ENCODE data around the gene BRME1. TPM values are rescaled to one million over a fixed set of nuclear protein-coding genes. Genes with fewer than 3 reads are reported as not detected.

BRME1 gene
- total and polyA plus RNA-seq, 2 of the 13 experiments (the other 11 are each of a cell fraction or from before 2014, with no cell fraction given), result 0.74 to 1.5 TPM

DNA sequence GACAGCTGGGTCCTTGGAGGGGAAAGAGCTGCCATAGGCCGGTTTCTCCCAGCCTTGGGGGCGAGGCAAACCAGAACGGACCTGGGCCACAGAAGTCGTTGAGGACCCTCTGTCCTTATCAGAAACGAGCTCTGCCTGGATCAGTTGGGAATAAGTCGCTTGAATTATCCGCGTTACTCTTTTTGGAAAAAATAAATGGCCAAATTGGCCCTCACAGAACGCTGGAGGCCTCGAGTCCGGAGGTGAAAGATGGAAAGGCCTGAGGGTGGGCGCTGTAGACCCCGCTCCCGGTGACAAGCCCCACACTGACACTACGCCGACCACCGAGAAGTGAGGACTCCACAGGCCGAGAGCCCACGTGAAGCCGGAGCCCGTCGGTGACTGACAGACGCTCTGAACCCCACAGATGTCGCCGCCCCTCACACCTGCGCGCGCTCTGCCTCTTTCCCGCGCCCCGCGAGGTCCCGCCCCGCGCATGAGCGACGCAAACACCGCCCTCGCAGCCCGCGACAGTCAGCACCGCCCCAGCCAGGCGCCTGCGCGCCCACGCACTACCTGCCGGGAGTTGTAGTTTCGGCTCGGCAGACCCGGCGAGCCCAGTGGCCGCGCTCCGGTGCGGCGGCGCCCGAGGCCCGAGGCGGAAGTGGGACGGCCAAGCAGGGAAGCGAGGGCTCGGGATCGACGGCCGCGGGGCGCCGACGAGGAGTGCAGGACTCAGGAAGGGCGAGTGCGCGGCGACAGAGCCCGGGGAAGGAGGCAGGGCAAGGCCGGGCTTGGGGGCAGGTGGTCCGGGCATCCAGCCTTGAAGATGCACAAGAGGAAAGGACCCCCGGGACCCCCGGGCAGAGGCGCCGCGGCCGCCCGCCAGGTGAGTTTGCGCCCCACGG is at the start of gene BRME1, which contains the start of gene CC2D1A (continued):
- TF ChIP-seq ZNF616 (CRISPR knock-in tag; IDR thresholded peaks at IDR 0.05; ENCODE audit: low read depth), result peak; percentile 90
- TF ChIP-seq ARNTL (CRISPR knock-in tag; IDR thresholded peaks at IDR 0.05), result 0 out of 2 replicates have a peak, but pooled peaks have one; percentile 18
- TF ChIP-seq PPARG (CRISPR knock-in tag; conservative IDR thresholded peaks at IDR 0.05), result 0 out of 2 replicates have a peak, but pooled peaks have one; percentile 22
- no peak for TF ChIP-seq HNRNPH1 (optimal IDR thresholded peaks at IDR 0.05; ENCODE audit: low read depth, low read length)
- no peak for TF ChIP-seq JARID2 (CRISPR knock-in tag; IDR thresholded peaks at IDR 0.05; ENCODE audit: insufficient replicate concordance)
- TF ChIP-seq, protein P1, sequence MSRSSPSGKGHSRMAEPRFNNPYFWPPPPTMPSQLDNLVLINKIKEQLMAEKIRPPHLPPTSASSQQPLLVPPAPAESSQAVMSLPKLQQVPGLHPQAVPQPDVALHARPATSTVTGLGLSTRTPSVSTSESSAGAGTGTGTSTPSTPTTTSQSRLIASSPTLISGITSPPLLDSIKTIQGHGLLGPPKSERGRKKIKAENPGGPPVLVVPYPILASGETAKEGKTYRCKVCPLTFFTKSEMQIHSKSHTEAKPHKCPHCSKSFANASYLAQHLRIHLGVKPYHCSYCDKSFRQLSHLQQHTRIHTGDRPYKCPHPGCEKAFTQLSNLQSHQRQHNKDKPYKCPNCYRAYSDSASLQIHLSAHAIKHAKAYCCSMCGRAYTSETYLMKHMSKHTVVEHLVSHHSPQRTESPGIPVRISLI (CRISPR knock-in tag; IDR thresholded peaks at IDR 0.05; ENCODE audit: borderline replicate concordance), result no peak
- TF ChIP-seq HOXA7 (CRISPR knock-in tag; IDR thresholded peaks at IDR 0.05), result no peak
- TF ChIP-seq ZKSCAN1 (IDR thresholded peaks at IDR 0.05; ENCODE audit: low read length), result no peak
- TF ChIP-seq ZNF570 (CRISPR knock-in tag; IDR thresholded peaks at IDR 0.05; ENCODE audit: borderline replicate concordance), result no peak
- TF ChIP-seq, protein P2, sequence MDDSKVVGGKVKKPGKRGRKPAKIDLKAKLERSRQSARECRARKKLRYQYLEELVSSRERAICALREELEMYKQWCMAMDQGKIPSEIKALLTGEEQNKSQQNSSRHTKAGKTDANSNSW (CRISPR knock-in tag; IDR thresholded peaks at IDR 0.05; ENCODE audit: borderline replicate concordance), result 0 out of 2 replicates have a peak, but pooled peaks have one; percentile 48
- TF ChIP-seq ZFP1 (CRISPR knock-in tag; IDR thresholded peaks at IDR 0.05), result no peak
- TF ChIP-seq MTA3 (CRISPR knock-in tag; IDR thresholded peaks at IDR 0.05), result no peak
- no peak for TF ChIP-seq ETV6 (CRISPR knock-in tag; conservative IDR thresholded peaks at IDR 0.05)
- TF ChIP-seq GTF3A (CRISPR knock-in tag; conservative IDR thresholded peaks at IDR 0.05), result no peak
- TF ChIP-seq, protein P3, sequence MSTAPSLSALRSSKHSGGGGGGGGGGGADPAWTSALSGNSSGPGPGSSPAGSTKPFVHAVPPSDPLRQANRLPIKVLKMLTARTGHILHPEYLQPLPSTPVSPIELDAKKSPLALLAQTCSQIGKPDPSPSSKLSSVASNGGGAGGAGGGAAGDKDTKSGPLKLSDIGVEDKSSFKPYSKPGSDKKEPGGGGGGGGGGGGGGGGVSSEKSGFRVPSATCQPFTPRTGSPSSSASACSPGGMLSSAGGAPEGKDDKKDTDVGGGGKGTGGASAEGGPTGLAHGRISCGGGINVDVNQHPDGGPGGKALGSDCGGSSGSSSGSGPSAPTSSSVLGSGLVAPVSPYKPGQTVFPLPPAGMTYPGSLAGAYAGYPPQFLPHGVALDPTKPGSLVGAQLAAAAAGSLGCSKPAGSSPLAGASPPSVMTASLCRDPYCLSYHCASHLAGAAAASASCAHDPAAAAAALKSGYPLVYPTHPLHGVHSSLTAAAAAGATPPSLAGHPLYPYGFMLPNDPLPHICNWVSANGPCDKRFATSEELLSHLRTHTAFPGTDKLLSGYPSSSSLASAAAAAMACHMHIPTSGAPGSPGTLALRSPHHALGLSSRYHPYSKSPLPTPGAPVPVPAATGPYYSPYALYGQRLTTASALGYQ (CRISPR knock-in tag; IDR thresholded peaks at IDR 0.05), result 0 out of 2 replicates have a peak, but pooled peaks have one; percentile 46
- TF ChIP-seq, protein P4, sequence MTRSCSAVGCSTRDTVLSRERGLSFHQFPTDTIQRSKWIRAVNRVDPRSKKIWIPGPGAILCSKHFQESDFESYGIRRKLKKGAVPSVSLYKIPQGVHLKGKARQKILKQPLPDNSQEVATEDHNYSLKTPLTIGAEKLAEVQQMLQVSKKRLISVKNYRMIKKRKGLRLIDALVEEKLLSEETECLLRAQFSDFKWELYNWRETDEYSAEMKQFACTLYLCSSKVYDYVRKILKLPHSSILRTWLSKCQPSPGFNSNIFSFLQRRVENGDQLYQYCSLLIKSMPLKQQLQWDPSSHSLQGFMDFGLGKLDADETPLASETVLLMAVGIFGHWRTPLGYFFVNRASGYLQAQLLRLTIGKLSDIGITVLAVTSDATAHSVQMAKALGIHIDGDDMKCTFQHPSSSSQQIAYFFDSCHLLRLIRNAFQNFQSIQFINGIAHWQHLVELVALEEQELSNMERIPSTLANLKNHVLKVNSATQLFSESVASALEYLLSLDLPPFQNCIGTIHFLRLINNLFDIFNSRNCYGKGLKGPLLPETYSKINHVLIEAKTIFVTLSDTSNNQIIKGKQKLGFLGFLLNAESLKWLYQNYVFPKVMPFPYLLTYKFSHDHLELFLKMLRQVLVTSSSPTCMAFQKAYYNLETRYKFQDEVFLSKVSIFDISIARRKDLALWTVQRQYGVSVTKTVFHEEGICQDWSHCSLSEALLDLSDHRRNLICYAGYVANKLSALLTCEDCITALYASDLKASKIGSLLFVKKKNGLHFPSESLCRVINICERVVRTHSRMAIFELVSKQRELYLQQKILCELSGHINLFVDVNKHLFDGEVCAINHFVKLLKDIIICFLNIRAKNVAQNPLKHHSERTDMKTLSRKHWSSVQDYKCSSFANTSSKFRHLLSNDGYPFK (CRISPR knock-in tag; IDR thresholded peaks at IDR 0.05; ENCODE audit: borderline replicate concordance), result no peak
- peak; percentile 94 for TF ChIP-seq ZFX (CRISPR knock-in tag; IDR thresholded peaks at IDR 0.05; ENCODE audit: low read depth)
- no peak for TF ChIP-seq NCOR1 (IDR thresholded peaks at IDR 0.05; ENCODE audit: borderline replicate concordance, low read length)
- TF ChIP-seq, protein P5, sequence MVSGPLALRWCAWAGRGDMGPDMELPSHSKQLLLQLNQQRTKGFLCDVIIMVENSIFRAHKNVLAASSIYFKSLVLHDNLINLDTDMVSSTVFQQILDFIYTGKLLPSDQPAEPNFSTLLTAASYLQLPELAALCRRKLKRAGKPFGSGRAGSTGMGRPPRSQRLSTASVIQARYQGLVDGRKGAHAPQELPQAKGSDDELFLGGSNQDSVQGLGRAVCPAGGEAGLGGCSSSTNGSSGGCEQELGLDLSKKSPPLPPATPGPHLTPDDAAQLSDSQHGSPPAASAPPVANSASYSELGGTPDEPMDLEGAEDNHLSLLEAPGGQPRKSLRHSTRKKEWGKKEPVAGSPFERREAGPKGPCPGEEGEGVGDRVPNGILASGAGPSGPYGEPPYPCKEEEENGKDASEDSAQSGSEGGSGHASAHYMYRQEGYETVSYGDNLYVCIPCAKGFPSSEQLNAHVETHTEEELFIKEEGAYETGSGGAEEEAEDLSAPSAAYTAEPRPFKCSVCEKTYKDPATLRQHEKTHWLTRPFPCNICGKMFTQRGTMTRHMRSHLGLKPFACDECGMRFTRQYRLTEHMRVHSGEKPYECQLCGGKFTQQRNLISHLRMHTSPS (CRISPR knock-in tag; IDR thresholded peaks at IDR 0.05; ENCODE audit: low read depth), result no peak
- no peak for TF ChIP-seq RFX3 (CRISPR knock-in tag; IDR thresholded peaks at IDR 0.05)
- TF ChIP-seq ZNF44 (CRISPR knock-in tag; IDR thresholded peaks at IDR 0.05), result peak; percentile 95
- peak; percentile 93 for TF ChIP-seq ZNF747 (CRISPR knock-in tag; IDR thresholded peaks at IDR 0.05; ENCODE audit: borderline replicate concordance)
